Pancreas (tissue), 10 donors: ENCODE data around the gene KHDRBS1. TPM values are rescaled to one million over a fixed set of nuclear protein-coding genes. Genes with fewer than 3 reads are reported as not detected.

Source experiments
- ATAC-seq, 4 donors: fragments of 200-7000 bp; cut with Tn5 transposase; one replicate each; pipeline versions ENCODE4 v1.8.0 to v1.9.1; 2020; ENCODE audit warnings: mild to moderate bottlenecking in 4 of 4, moderate library complexity in 4 of 4
- DNase-seq, 6 donors: peaks; one replicate each; pipeline ENCODE4 v3.0.0-alpha.2; 2020
- FAIRE-seq: peaks from 2 replicates; lab custom pipeline; 2012; peaks lifted over from hg19 to GRCh38; lab: Jason Lieb, UNC
- H3K27ac ChIP-seq, 4 donors: fragments of 200-600 bp; sonication (generic); 1 replicate in 3 of 4; 2 replicates in 1 of 4; pipeline versions ENCODE4 v1.5.0 to v1.8.0; 2020
- H3K27me3 ChIP-seq, 4 donors: fragments of 200-600 bp; one replicate each; pipeline ENCODE4 v1.8.0; 2021
- H3K36me3 ChIP-seq, 3 donors: fragments of 200-600 bp; sonication (generic) in 1 of 3; one replicate each; pipeline versions ENCODE4 v1.5.0 to v1.8.0; 2020 to 2021
- H3K4me1 ChIP-seq, 3 donors: fragments of 200-600 bp; one replicate each; pipeline ENCODE4 v1.8.0; 2021
- H3K4me3 ChIP-seq, 4 donors: fragments of 200-600 bp; sonication (generic) in 2 of 4; one replicate each; pipeline versions ENCODE4 v1.5.0 to v1.8.0; 2020 to 2021
- H3K9me3 ChIP-seq, 4 donors: fragments of 200-600 bp; one replicate each; pipeline ENCODE4 v1.8.0; 2021
- WGBS, 2 donors: extraction: QIAGEN DNeasy Blood & Tissue Kit; methylation state at CpG; one replicate each; pipeline ENCODE4 v1.1.7; 2013; 5-methylcytosine and 5-hydroxymethylcytosine counted together
- intact Hi-C, 3 donors: fragments of 100-400 bp; cut with DNase I; formaldehyde crosslinking; loops; one replicate each; pipeline versions ENCODE4 v1.11.1 to v1.14.2; 2022
- polyA plus RNA-seq, 2 donors: library from polyadenylated mRNA; stranded (reverse); fragments of 200-250 nt; gene quantifications; one replicate each; pipeline ENCODE4 v1.2.3, GENCODE V29; 2013
- total RNA-seq, 6 donors: library from RNA; stranded (reverse); fragmentation: NEBNext Ultra II Directional in 4 of 6; extraction: Animal tissue kit (Norgen Biotek cat#: 25700) in 4 of 6; gene quantifications; one replicate each; pipeline versions ENCODE4 v1.2.1 to v1.2.4, GENCODE V29; 2021 to 2023
- TF ChIP-seq, protein P1 (sequence below), 4 donors: fragments of 200-600 bp; sonication (generic) in 3 of 4; IDR thresholded peaks; one replicate each; pipeline versions ENCODE4 v1.5.0 to v1.8.0; 2021; ENCODE audit warnings: antibody characterized with exemption in 4 of 4
- donor health status: healthy with polysubstance abuse.
- donor health status: DM: no; HTN: no; CAD: no; lungs with moderate emphysema.
- donor health status: DM: no; HTN: no; CAD: no.
- donor health status: control.
- donor health status: control.
- donor health status: Bipolar disorder and iron deficiency.
- donor health status: DM: yes; HTN: yes; CAD: no.
- donor health status: DM: no; HTN: no; CAD: no.
- donor health status: DM: no; HTN: no; CAD: no.
- donor health status: DM: yes; HTN: yes; CAD: no.

The KHDRBS1 gene
- total and polyA plus RNA-seq, 8 donors = 22.8 to 56.7 (median 41.2) TPM

DNA sequence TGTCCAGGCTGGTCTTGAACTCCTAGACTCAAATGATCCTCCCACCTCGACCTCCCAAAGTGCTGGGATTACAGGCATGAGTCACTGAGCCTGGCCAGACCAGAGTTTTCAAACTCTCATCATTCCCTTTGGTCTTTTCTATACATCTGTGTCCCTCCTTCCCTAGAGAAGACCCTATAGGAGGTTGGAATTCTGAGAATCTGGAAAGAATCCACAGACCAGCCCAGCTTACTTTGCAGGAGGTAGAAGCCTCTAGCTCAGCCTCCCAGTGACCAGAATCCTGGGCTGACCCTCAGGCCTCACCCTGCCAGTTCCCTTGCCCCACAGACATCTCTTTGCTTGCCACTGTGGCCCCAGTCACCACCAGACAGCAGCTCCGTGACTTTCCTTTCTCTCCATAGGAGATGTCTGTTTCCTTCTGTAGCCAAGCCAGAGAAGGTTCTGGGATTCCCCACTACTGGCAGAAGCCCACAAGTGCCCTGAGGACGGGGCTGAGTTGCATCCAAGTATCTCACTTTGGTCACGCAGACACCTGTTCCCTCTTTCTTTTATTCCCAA, 34.7 kb upstream of the KHDRBS1 start:
- TF ChIP-seq, protein P1, sequence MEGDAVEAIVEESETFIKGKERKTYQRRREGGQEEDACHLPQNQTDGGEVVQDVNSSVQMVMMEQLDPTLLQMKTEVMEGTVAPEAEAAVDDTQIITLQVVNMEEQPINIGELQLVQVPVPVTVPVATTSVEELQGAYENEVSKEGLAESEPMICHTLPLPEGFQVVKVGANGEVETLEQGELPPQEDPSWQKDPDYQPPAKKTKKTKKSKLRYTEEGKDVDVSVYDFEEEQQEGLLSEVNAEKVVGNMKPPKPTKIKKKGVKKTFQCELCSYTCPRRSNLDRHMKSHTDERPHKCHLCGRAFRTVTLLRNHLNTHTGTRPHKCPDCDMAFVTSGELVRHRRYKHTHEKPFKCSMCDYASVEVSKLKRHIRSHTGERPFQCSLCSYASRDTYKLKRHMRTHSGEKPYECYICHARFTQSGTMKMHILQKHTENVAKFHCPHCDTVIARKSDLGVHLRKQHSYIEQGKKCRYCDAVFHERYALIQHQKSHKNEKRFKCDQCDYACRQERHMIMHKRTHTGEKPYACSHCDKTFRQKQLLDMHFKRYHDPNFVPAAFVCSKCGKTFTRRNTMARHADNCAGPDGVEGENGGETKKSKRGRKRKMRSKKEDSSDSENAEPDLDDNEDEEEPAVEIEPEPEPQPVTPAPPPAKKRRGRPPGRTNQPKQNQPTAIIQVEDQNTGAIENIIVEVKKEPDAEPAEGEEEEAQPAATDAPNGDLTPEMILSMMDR (IDR thresholded peaks at IDR 0.05) = no peak
- DNase-seq (no peak), ATAC-seq (no peak), FAIRE-seq (no peak)
- Histone ChIP-seq H3K9me3 (no peaks in the 10 kb centered on the region), H3K27me3 (no peaks in the 10 kb centered on the region), H3K4me3 (no peak overlapping the region), H3K4me1 (no peaks in the 10 kb centered on the region), H3K27ac (no peak overlapping the region), H3K36me3 (no peaks in the 10 kb centered on the region)
- 59 to 66% methylated on average over 4 of the region's 4 CpGs for WGBS, 2 donors
- intact Hi-C loops = no loop called here

DNA sequence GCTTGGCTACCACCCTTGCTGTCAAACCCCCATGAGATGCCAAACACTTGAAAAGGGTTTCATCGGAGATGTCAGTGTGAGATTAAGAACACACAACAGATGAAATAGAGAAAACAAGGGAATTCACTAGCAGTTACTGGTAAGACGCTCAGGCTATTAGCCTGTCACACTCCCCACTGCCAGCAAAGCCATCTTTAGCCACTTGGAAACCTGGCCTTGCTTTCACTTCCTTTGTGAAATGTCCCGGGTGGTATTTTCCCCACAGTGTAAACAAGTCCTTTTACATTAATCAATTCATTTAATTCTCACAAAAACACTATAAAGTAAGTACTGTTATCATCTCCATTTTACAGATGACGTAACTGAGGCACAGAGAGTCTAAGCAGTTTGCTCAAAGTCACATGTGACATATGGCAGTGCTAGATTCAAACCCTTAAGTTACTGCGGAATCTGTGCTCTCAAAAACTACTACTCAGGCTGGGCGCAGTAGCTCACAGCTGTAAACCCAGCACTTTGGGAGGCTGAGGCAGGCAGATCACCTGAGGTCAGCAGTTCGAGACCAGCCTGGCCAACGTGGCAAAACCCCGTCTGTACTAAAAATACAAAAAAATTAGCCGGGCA, 32.7 kb upstream of the KHDRBS1 start:
- TF ChIP-seq, protein P1 (IDR thresholded peaks at IDR 0.05) = no peak
- H3K27ac ChIP-seq = no peak overlapping the region
- ATAC-seq (no peak), DNase-seq (no peak), FAIRE-seq (no peak)
- no peak overlapping the region for H3K4me3 ChIP-seq
- H3K36me3 ChIP-seq = no peaks in the 10 kb centered on the region
- H3K27me3 ChIP-seq = no peaks in the 10 kb centered on the region
- intact Hi-C loops = no loop called here
- WGBS, 2 donors = 72 to 75% methylated on average over 10 of the region's 10 CpGs
- no peaks in the 10 kb centered on the region for H3K9me3 ChIP-seq
- no peaks in the 10 kb centered on the region for H3K4me1 ChIP-seq

- TF ChIP-seq, protein P1 (IDR thresholded peaks at IDR 0.05) = no peak
- WGBS, 2 donors = 82 to 95% methylated on average over 2 of the region's 2 CpGs
- DNase-seq (no peak), FAIRE-seq (no peak), ATAC-seq (no peak)
- Histone ChIP-seq H3K4me3 (no peak overlapping the region), H3K27ac (no peak overlapping the region), H3K27me3 (no peaks in the 10 kb centered on the region), H3K36me3 (no peaks in the 10 kb centered on the region), H3K4me1 (no peaks in the 10 kb centered on the region), H3K9me3 (no peaks in the 10 kb centered on the region)
- intact Hi-C loops = no loop called here
Observed at GRCh38 chr1:31981456-31981839, 32.2 kb upstream of the KHDRBS1 start.

DNA sequence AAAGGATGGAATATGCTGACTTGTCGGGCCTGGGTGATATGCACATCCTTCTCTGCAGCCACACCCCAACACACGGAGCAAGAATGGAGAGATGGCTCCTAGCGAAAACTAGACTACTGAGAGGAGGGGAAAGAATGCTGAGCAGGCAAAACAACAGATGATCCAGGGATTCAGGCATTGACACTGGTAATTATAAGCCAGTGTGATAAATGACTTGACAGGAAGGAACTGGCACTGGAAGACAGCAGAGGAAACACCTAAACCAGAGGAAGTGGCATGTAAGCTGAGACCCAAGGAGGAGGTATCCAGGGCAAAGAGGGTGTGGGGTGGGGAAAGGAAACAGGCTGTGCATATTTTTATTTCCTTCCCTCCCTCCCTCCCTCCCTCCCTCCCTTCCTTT, 31.7 kb upstream of the KHDRBS1 start:
- no peaks in the 10 kb centered on the region for H3K27me3 ChIP-seq
- no peaks in the 10 kb centered on the region for H3K4me1 ChIP-seq
- H3K4me3 ChIP-seq = no peak overlapping the region
- TF ChIP-seq, protein P1 (IDR thresholded peaks at IDR 0.05) = no peak
- no peak overlapping the region for H3K27ac ChIP-seq
- FAIRE-seq (no peak), DNase-seq (no peak), ATAC-seq (peak in 1 of 4 donors; percentile 20)
- H3K36me3 ChIP-seq = no peaks in the 10 kb centered on the region
- no peaks in the 10 kb centered on the region for H3K9me3 ChIP-seq
- intact Hi-C loops = no loop called here
- WGBS, 2 donors = 67 to 69% methylated on average over 3 of the region's 3 CpGs
